ENCODE data around the gene WNT11. TPM values are rescaled to one million over a fixed set of nuclear protein-coding genes. Genes with fewer than 3 reads are reported as not detected.
A peak's percentile ranks its signal among the peaks of the same experiment; 100 is the strongest.

WNT11 gene
- total RNA-seq, 2 experiments from 2014 or later = 0.96 to 2.0 TPM

- ATAC-seq = peak; percentile 87
- H3K4me1 Mint-ChIP-seq = peaks cover 29% of the 10 kb centered on the region
- peak; percentile 73 for DNase-seq
- H3K27me3 Mint-ChIP-seq = peaks cover 13% of the 10 kb centered on the region
- no peaks in the 10 kb centered on the region for H3K9me3 Mint-ChIP-seq (ENCODE audit: low read depth)
- no peak overlapping the region for H3K27ac Mint-ChIP-seq
- H3K4me3 Mint-ChIP-seq = no peak overlapping the region
- no peaks in the 10 kb centered on the region for H3K36me3 Mint-ChIP-seq
- CTCF ChIA-PET = interaction anchor here (1.9 kb wide), 1 partner anchor 14 kb away, joined by 10 read pairs; no protein-coding TSS in a partner anchor
Observed at GRCh38 chr11:76166314-76166713, 40.0 kb downstream of the WNT11 start.

GRCh38 chr11:76164861-76165751 is 41.2 kb downstream of the WNT11 start:
- H3K4me1 Mint-ChIP-seq = peaks cover 29% of the 10 kb centered on the region
- DNase-seq (no peak), ATAC-seq (no peak)

DNA sequence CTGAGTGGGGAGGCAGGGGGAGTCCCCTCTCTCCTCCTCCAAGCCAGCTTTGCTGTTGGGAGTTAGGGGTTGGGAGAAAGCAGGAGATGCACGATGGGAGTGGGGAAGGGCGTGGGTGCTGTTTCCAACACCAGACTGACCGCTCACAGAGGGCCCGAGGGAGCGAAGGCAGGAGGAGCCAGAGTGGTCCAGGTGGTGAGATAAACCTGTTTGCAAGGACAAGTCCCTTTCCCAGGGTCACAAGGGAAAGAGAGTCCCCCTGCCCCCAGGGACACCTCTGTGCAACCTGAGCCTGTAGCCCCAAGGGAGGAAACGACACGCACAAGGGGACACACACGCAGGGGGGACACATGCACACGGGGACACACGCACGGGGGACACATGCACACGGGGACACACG is 42.2 kb downstream of the WNT11 start:
- Mint-ChIP-seq H3K36me3 (no peaks in the 10 kb centered on the region), H3K27me3 (peaks cover 15% of the 10 kb centered on the region), H3K9me3 (ENCODE audit: low read depth) (no peaks in the 10 kb centered on the region), H3K4me3 (no peak overlapping the region), H3K27ac (no peak overlapping the region), H3K4me1 (peaks cover 28% of the 10 kb centered on the region)
- CTCF ChIA-PET = interaction anchor here (1.1 kb wide), 1 partner anchor 12 kb away, joined by 3 read pairs; no protein-coding TSS in a partner anchor
- ATAC-seq (no peak), DNase-seq (no peak)

More at GRCh38 chr11:76164861-76165751, 41.2 kb downstream of the WNT11 start:
- Mint-ChIP-seq H3K36me3 (no peaks in the 10 kb centered on the region), H3K27me3 (peaks cover 13% of the 10 kb centered on the region), H3K4me3 (no peak overlapping the region), H3K9me3 (ENCODE audit: low read depth) (no peaks in the 10 kb centered on the region), H3K27ac (no peak overlapping the region)
- CTCF ChIA-PET = interaction anchor here (1.9 kb wide), 1 partner anchor 13 kb away, joined by 10 read pairs; no protein-coding TSS in a partner anchor

GRCh38 chr11:76163289-76163880 is 42.9 kb downstream of the WNT11 start:
- CTCF ChIA-PET = interaction anchor here (1.1 kb wide), 1 partner anchor 11 kb away, joined by 3 read pairs; no protein-coding TSS in a partner anchor
- DNase-seq = no peak
- H3K27me3 Mint-ChIP-seq = peaks cover 11% of the 10 kb centered on the region
- ATAC-seq = no peak
- no peak overlapping the region for H3K27ac Mint-ChIP-seq
- no peaks in the 10 kb centered on the region for H3K36me3 Mint-ChIP-seq
- H3K4me3 Mint-ChIP-seq = no peak overlapping the region
- H3K4me1 Mint-ChIP-seq = peaks cover 25% of the 10 kb centered on the region
- H3K9me3 Mint-ChIP-seq (ENCODE audit: low read depth) = no peaks in the 10 kb centered on the region

DNA sequence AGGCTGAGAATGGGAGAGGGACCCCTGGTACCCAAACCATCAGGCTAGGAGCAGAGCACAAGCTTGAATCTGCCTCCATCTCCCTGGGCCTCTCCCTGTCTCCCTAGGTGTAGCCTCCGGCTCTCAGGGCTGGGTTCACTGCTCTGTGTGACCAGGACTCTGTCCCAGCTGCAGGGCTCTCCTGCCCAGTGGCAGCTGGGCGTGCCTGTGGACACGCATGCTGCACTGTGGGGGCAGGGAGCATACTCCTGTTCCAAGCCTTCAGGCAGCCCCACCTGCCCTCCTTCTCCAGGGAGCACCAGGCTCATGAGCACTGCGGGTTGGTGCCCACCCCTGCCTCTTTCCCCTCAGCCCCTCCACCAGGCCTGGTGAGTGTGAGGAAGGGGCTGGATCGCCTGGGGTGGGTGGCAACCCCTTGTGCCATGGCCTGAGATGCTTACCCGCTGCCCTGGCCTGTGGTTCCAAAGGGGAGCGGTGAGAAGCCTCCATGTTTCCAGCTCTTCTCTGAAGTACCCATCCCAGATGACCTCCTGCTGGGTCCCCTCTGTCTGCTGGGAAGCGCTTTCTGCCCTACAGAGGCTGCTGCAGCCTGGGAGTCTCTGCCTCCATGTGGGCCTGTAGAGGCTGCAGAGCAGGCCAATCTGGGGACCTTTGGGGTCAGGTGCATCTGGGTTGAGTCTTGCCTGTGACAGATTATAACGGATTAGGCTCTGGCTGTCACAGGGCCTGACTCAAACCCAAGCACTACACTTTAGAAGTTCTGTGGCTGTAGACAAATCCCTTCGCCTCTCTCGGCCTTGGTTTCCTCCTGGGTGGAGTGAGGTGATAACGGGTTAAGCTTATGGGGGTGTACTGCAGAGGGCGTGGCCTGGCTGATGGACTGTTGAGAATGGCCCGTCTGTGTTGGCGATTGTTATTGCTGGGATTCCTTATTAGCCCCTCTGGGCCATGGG is 43.7 kb downstream of the WNT11 start:
- Mint-ChIP-seq H3K27me3 (peaks cover 11% of the 10 kb centered on the region), H3K4me3 (no peak overlapping the region), H3K9me3 (ENCODE audit: low read depth) (no peaks in the 10 kb centered on the region), H3K27ac (no peak overlapping the region), H3K4me1 (peaks cover 24% of the 10 kb centered on the region), H3K36me3 (no peaks in the 10 kb centered on the region)
- DNase-seq = no peak
- CTCF ChIA-PET = interaction anchor here (1.1 to 3.1 kb wide), 2 partner anchors 10 to 11 kb away, joined by 3 to 14 read pairs; no protein-coding TSS in a partner anchor
- no peak for ATAC-seq

DNA sequence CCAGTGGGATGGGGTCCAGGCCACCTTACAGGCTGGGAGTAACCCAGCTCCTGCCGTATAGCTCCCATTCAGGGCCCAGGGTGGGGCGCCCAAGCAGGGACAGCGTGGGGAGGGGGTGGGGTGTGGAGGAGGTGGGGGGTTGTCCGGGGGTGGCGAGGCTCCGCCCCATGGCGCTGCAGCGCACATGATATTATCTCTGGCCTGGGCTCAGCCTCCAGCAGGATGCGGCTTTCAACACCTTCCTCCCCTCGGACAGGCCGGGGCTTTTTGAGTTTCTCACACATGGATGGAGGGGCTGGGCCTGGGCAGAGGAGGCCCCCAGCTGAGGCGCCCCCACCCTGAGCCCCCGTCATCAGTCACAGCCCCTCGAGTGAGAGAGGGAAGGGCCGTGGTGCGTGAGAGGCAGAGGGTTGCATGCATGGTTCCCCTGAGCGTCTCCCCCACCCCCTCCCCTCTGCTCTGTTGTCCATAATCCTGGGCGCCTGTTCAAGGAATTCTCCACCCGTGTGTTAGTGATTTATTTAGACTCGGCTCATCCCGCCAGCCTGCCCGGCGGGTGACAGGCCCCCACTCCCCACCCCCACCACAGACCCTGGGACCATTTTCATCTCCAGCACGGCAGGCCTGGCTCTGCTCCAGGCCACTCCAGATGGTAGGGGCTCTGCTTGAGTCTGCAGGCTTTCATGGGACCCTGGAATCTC is 44.9 kb downstream of the WNT11 start:
- Mint-ChIP-seq H3K27ac (no peak overlapping the region), H3K4me1 (peaks cover 13% of the 10 kb centered on the region)
- CTCF ChIA-PET = interaction anchor here (3.1 kb wide), 1 partner anchor 9 kb away, joined by 14 read pairs; no protein-coding TSS in a partner anchor

DNA sequence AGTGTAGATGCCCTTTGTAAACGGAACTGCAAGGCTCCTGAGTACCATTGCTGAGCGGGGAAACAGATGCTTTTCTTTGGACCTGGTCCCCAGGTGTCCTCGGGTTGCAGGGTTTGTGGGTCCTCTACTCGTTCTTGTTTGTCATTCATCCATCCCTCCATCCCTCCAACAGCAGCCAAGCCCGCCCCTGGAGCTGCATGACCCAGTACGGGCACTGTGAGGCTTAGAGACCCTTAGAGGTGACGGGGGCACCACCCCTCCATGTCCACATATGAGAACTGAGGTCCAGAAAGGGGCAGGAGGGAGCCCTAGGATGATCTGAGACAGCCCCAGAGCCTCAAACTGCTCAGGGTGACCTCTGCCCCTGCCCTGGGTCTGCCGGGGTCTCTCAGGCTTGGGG is 45.4 kb downstream of the WNT11 start:
- CTCF ChIA-PET = interaction anchor here (3.1 kb wide), 1 partner anchor 9 kb away, joined by 14 read pairs; no protein-coding TSS in a partner anchor
- Mint-ChIP-seq H3K27me3 (peaks cover 9% of the 10 kb centered on the region), H3K4me1 (peaks cover 8% of the 10 kb centered on the region), H3K36me3 (no peaks in the 10 kb centered on the region), H3K27ac (no peak overlapping the region), H3K4me3 (no peak overlapping the region), H3K9me3 (ENCODE audit: low read depth) (no peaks in the 10 kb centered on the region)
- DNase-seq (no peak), ATAC-seq (no peak)

More for the DNA sequence above, 44.9 kb downstream of the WNT11 start:
- H3K9me3 Mint-ChIP-seq (ENCODE audit: low read depth) = no peaks in the 10 kb centered on the region
- H3K36me3 Mint-ChIP-seq = no peaks in the 10 kb centered on the region
- H3K4me3 Mint-ChIP-seq = no peak overlapping the region
- peaks cover 9% of the 10 kb centered on the region for H3K27me3 Mint-ChIP-seq
- ATAC-seq (no peak), DNase-seq (no peak)

- Mint-ChIP-seq H3K27ac (no peak overlapping the region), H3K4me1 (peaks cover 3% of the 10 kb centered on the region), H3K27me3 (peaks cover 9% of the 10 kb centered on the region), H3K9me3 (ENCODE audit: low read depth) (no peaks in the 10 kb centered on the region), H3K4me3 (no peak overlapping the region), H3K36me3 (no peaks in the 10 kb centered on the region)
- ATAC-seq (no peak), DNase-seq (no peak)
- CTCF ChIA-PET = interaction anchor here (3.1 kb wide), 1 partner anchor 8 kb away, joined by 14 read pairs; no protein-coding TSS in a partner anchor
Observed at GRCh38 chr11:76159983-76160661, 46.2 kb downstream of the WNT11 start.

- DNase-seq (no peak), ATAC-seq (no peak)
- Mint-ChIP-seq H3K9me3 (ENCODE audit: low read depth) (no peaks in the 10 kb centered on the region), H3K4me1 (peaks cover 3% of the 10 kb centered on the region), H3K27ac (no peak overlapping the region), H3K36me3 (no peaks in the 10 kb centered on the region), H3K4me3 (no peak overlapping the region), H3K27me3 (peaks cover 11% of the 10 kb centered on the region)
- CTCF ChIA-PET = no interaction called here
Observed at GRCh38 chr11:76159303-76159937, 46.9 kb downstream of the WNT11 start.

DNA sequence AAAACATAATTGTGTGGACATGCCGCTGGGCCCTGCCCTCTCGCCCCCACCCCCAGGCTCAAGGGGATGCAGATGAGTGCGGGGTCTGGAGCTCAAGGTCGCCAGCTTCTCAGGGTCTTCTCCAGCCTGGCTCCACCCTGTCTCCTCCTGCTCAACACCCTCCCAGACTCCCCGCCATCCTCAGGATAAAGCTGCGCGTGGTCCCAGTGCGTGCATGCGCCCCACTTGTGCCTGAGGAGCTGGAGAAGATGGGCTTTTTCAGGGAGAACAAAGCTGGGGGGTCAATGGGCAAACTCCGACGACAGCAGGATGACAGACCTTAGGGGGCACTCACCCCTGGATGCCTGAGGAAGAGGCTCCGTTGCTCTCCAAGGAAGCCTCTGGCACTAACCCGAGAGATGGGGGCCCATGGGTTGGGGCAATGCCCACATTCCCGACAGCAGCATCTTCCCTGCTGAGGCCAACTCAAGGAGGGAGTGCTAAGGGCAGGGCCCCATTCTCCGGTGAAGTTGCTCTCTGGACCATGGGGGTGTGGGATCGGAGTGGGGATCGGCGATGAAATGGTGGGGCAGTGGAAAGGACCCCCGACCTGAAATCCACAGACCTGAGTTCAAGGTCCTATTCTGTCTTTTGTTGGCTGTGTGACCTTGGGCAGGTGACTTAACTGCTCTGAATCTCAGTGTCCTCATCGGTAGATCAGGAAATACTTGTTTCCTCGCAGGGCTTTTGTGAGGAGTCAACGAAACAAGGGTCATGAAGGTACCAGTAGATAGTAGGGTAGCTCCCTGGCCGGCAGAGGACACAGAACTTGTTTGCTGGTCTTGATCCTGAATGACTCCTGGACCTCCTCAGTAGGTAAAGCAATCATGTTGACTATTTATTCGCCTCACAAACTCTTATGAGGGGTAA is 47.7 kb downstream of the WNT11 start:
- no peak overlapping the region for H3K27ac Mint-ChIP-seq
- H3K4me1 Mint-ChIP-seq = peaks cover 6% of the 10 kb centered on the region
- CTCF ChIA-PET = interaction anchor here (2.0 kb wide), 1 partner anchor 49 kb away, joined by 4 read pairs; no protein-coding TSS in a partner anchor
- no peaks in the 10 kb centered on the region for H3K36me3 Mint-ChIP-seq
- H3K27me3 Mint-ChIP-seq = peaks cover 15% of the 10 kb centered on the region
- H3K4me3 Mint-ChIP-seq = no peak overlapping the region
- no peaks in the 10 kb centered on the region for H3K9me3 Mint-ChIP-seq (ENCODE audit: low read depth)
- ATAC-seq (no peak), DNase-seq (no peak)

- CTCF ChIA-PET = interaction anchor here (2.0 kb wide), 1 partner anchor 49 kb away, joined by 4 read pairs; no protein-coding TSS in a partner anchor
- ATAC-seq (no peak), DNase-seq (no peak)
- Mint-ChIP-seq H3K4me1 (peaks cover 13% of the 10 kb centered on the region), H3K27ac (no peak overlapping the region), H3K9me3 (ENCODE audit: low read depth) (no peaks in the 10 kb centered on the region), H3K36me3 (no peaks in the 10 kb centered on the region), H3K27me3 (peaks cover 15% of the 10 kb centered on the region), H3K4me3 (no peak overlapping the region)
Observed at GRCh38 chr11:76157891-76158290, 48.4 kb downstream of the WNT11 start.

Data from activated CD8-positive, alpha-beta memory T cell treated with anti-CD3 and anti-CD28 coated beads, Interleukin-2, amount 10 ng/mL, durations not matched to agents 7 days and 5 days (primary cell).